GM23338 (cell line): ENCODE results near the gene EFNB2. TPM values are rescaled to one million over a fixed set of nuclear protein-coding genes. Genes with fewer than 3 reads are reported as not detected.

Experiments used
- ATAC-seq: fragments of 200-7000 bp; cut with Tn5 transposase; 3 replicates; pipeline ENCODE4 v1.9.1; 2020
- DNase-seq: peaks from one replicate; pipeline ENCODE4 v3.0.0-alpha.2; 2015; ENCODE audit warnings: low spot score
- H2AFZ ChIP-seq: fragments of 200-600 bp; sonication (generic); 2 replicates; pipeline ENCODE4 v1.8.0; 2016; ENCODE audit warnings: antibody characterized with exemption, mild to moderate bottlenecking, moderate library complexity
- H3F3A ChIP-seq: fragments of 200-600 bp; sonication (generic); replicated peaks from 2 replicates; pipeline ENCODE4 v1.8.0; 2017; ENCODE audit warnings: antibody characterized with exemption, mixed run types, low read depth
- H3K27ac ChIP-seq: fragments of 200-600 bp; sonication (generic); 2 replicates; pipeline ENCODE4 v1.6.1; 2016; ENCODE audit warnings: low read depth
- H3K27me3 ChIP-seq: fragments of 200-600 bp; sonication (generic); 2 replicates; pipeline ENCODE4 v1.8.0; 2016; ENCODE audit warnings: mild to moderate bottlenecking, mixed run types, moderate library complexity; ENCODE audit not compliant: insufficient read depth
- H3K36me3 ChIP-seq: fragments of 200-600 bp; sonication (generic); 2 replicates; pipeline ENCODE4 v1.8.0; 2016; ENCODE audit warnings: mild to moderate bottlenecking; ENCODE audit not compliant: insufficient read depth
- H3K4me1 ChIP-seq: fragments of 200-600 bp; sonication (generic); 2 replicates; pipeline ENCODE4 v1.8.0; 2016; ENCODE audit warnings: mild to moderate bottlenecking, moderate library complexity; ENCODE audit not compliant: insufficient read depth
- H3K4me2 ChIP-seq: fragments of 200-600 bp; sonication (generic); 2 replicates; pipeline ENCODE4 v1.7.1; 2017; ENCODE audit warnings: mixed run types
- H3K4me3 ChIP-seq: fragments of 200-600 bp; sonication (generic); 2 replicates; pipeline ENCODE4 v1.6.1; 2016; ENCODE audit warnings: mixed run types
- H3K79me2 ChIP-seq: fragments of 200-600 bp; sonication (generic); replicated peaks from 2 replicates; pipeline ENCODE4 v1.8.0; 2017; ENCODE audit warnings: mild to moderate bottlenecking; ENCODE audit not compliant: insufficient read depth
- H3K9me2 ChIP-seq: fragments of 200-600 bp; sonication (generic); 2 replicates; pipeline ENCODE4 v1.8.0; 2017; ENCODE audit not compliant: insufficient read depth
- H4K20me1 ChIP-seq: fragments of 200-600 bp; sonication (generic); replicated peaks from 2 replicates; pipeline ENCODE4 v1.8.0; 2017; ENCODE audit warnings: mild to moderate bottlenecking; ENCODE audit not compliant: insufficient read depth
- H3K27ac Mint-ChIP-seq: 2 replicates; pipeline ENCODE4 v1.8.0; 2020; ENCODE audit warnings: inconsistent platforms, mild to moderate bottlenecking, moderate library complexity, mixed read lengths
- H3K27me3 Mint-ChIP-seq: 3 replicates; pipeline ENCODE4 v1.8.0; 2022; ENCODE audit warnings: low read depth, mild to moderate bottlenecking, moderate library complexity, mixed read lengths, inconsistent platforms; ENCODE audit not compliant: insufficient read depth, poor library complexity
- H3K36me3 Mint-ChIP-seq: 3 replicates; pipeline ENCODE4 v1.8.0; 2021; ENCODE audit warnings: low read depth, mild to moderate bottlenecking, inconsistent platforms, moderate library complexity, mixed read lengths
- H3K4me1 Mint-ChIP-seq: 3 replicates; pipeline ENCODE4 v1.8.0; 2020; ENCODE audit warnings: mild to moderate bottlenecking, inconsistent platforms, mixed read lengths
- H3K4me3 Mint-ChIP-seq: 3 replicates; pipeline ENCODE4 v1.8.0; 2021; ENCODE audit warnings: moderate library complexity, mild to moderate bottlenecking, inconsistent platforms, mixed read lengths
- H3K9me3 Mint-ChIP-seq: 3 replicates; pipeline ENCODE4 v1.8.0; 2020; ENCODE audit warnings: moderate library complexity, mild to moderate bottlenecking, inconsistent platforms, mixed read lengths
- CREB1 ChIP-seq: fragments of 250-450 bp; sonication (Bioruptor Pico); IDR thresholded peaks from 2 replicates; pipeline ENCODE4 v1.5.0; 2020; ENCODE audit warnings: low read depth, mild to moderate bottlenecking, moderate library complexity
- CTCF ChIP-seq, 2 experiments: fragments of 200-600 bp in 1 of 2; sonication (generic) in 1 of 2; conservative IDR thresholded peaks; 2 replicates each; pipeline versions ENCODE4 v1.5.1 to v1.6.1; 2016 to 2017; ENCODE audit warnings: antibody characterized with exemption in 2 of 2, low read depth in 2 of 2, mild to moderate bottlenecking in 2 of 2, moderate library complexity in 1 of 2
- ETS1 ChIP-seq: IDR thresholded peaks from 2 replicates; pipeline ENCODE4 v1.6.1; 2016; ENCODE audit warnings: antibody characterized with exemption
- EZH2 ChIP-seq: fragments of 200-600 bp; sonication (generic); IDR thresholded peaks from one replicate; pipeline ENCODE4 v1.8.0; 2017; ENCODE audit warnings: antibody characterized with exemption, mild to moderate bottlenecking, low read depth; ENCODE audit not compliant: unreplicated experiment
- EZH2phosphoT487 ChIP-seq: fragments of 200-600 bp; sonication (generic); IDR thresholded peaks from one replicate; pipeline ENCODE4 v1.8.1; 2018; ENCODE audit warnings: antibody characterized with exemption; ENCODE audit not compliant: unreplicated experiment
- NANOG ChIP-seq: IDR thresholded peaks from 2 replicates; pipeline ENCODE4 v1.6.1; 2016; ENCODE audit warnings: antibody characterized with exemption, borderline replicate concordance
- POLR2AphosphoS5 ChIP-seq: IDR thresholded peaks from 2 replicates; pipeline ENCODE4 v1.6.1; 2016; ENCODE audit warnings: antibody characterized with exemption, low read depth
- STAT1 ChIP-seq: IDR thresholded peaks from one replicate; pipeline ENCODE4 v1.6.1; 2016; ENCODE audit warnings: antibody characterized with exemption; ENCODE audit not compliant: unreplicated experiment
- ZNF331 ChIP-seq: fragments of 250-450 bp; sonication (Bioruptor Pico); IDR thresholded peaks from 2 replicates; pipeline ENCODE4 v1.5.0; 2020; ENCODE audit warnings: low read depth, mild to moderate bottlenecking, moderate library complexity
- ZNF462 ChIP-seq: fragments of 250-450 bp; sonication (Bioruptor Pico); IDR thresholded peaks from 2 replicates; pipeline ENCODE4 v1.5.0; 2020; ENCODE audit warnings: mild to moderate bottlenecking, moderate library complexity
- polyA plus RNA-seq: library from polyadenylated mRNA; unstranded; fragments of >200 nt; fragmentation: Nextera tagmentation; extraction: Ambion mirVana; gene quantifications from 2 replicates; pipeline ENCODE4 v1.2.1, GENCODE V29; 2016
- total RNA-seq: library from RNA; depleted of rRNA; stranded (reverse); fragments of >200 nt; shearing (Covaris generic); gene quantifications from 2 replicates; pipeline ENCODE4 v1.2.3, GENCODE V29; 2014
- TF ChIP-seq, protein P1 (sequence below): IDR thresholded peaks from one replicate; pipeline ENCODE4 v1.6.1; 2018; ENCODE audit warnings: antibody characterized with exemption; ENCODE audit not compliant: unreplicated experiment

The EFNB2 gene
- total and polyA plus RNA-seq, 2 experiments from 2014 or later, result 5.7 to 10.9 TPM

- TF ChIP-seq ZNF462 (CRISPR knock-in tag), result no peak
- TF ChIP-seq NANOG, result no peak
- no peak for TF ChIP-seq ZNF331
- no peak for TF ChIP-seq ETS1
- TF ChIP-seq POLR2AphosphoS5, result no peak
These were observed 72.8 kb downstream of the EFNB2 start (continued) for GRCh38 chr13:106462710-106463109.

- H3K36me3 Mint-ChIP-seq, result no peaks in the 10 kb centered on the region
- H3K4me1 Mint-ChIP-seq, result peaks cover 7% of the 10 kb centered on the region
- H3K36me3 ChIP-seq, result no peaks in the 10 kb centered on the region
- H3K79me2 ChIP-seq, result no peaks in the 10 kb centered on the region
- H3K9me2 ChIP-seq, result 0 out of 2 replicates have a peak, but pooled peaks cover 3% of the 10 kb centered on the region
- DNase-seq (no peak), ATAC-seq (no peak)
- H3K4me2 ChIP-seq, result no peak overlapping the region
- H2AFZ ChIP-seq, result 0 out of 2 replicates have a peak overlapping the region, but pooled peaks have one; percentile 23
- H3K4me3 Mint-ChIP-seq, result no peak overlapping the region
- no peaks in the 10 kb centered on the region for H3K27me3 ChIP-seq
- H3K27ac ChIP-seq, result no peak overlapping the region
- H4K20me1 ChIP-seq, result no peaks in the 10 kb centered on the region
- H3K9me3 Mint-ChIP-seq, result no peaks in the 10 kb centered on the region
- no peak overlapping the region for H3K4me3 ChIP-seq
- no peak overlapping the region for H3K27ac Mint-ChIP-seq
- H3K4me1 ChIP-seq, result no peaks in the 10 kb centered on the region
- H3F3A ChIP-seq, result no peaks in the 10 kb centered on the region
- peaks cover 2% of the 10 kb centered on the region for H3K27me3 Mint-ChIP-seq
- TF ChIP-seq, protein P1, sequence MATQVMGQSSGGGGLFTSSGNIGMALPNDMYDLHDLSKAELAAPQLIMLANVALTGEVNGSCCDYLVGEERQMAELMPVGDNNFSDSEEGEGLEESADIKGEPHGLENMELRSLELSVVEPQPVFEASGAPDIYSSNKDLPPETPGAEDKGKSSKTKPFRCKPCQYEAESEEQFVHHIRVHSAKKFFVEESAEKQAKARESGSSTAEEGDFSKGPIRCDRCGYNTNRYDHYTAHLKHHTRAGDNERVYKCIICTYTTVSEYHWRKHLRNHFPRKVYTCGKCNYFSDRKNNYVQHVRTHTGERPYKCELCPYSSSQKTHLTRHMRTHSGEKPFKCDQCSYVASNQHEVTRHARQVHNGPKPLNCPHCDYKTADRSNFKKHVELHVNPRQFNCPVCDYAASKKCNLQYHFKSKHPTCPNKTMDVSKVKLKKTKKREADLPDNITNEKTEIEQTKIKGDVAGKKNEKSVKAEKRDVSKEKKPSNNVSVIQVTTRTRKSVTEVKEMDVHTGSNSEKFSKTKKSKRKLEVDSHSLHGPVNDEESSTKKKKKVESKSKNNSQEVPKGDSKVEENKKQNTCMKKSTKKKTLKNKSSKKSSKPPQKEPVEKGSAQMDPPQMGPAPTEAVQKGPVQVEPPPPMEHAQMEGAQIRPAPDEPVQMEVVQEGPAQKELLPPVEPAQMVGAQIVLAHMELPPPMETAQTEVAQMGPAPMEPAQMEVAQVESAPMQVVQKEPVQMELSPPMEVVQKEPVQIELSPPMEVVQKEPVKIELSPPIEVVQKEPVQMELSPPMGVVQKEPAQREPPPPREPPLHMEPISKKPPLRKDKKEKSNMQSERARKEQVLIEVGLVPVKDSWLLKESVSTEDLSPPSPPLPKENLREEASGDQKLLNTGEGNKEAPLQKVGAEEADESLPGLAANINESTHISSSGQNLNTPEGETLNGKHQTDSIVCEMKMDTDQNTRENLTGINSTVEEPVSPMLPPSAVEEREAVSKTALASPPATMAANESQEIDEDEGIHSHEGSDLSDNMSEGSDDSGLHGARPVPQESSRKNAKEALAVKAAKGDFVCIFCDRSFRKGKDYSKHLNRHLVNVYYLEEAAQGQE, result no peak
- TF ChIP-seq ETS1 (no peak), ZNF331 (no peak), POLR2AphosphoS5 (no peak), STAT1 (no peak), NANOG (no peak), CREB1 (no peak), EZH2 (no peak), EZH2phosphoT487 (no peak), CTCF (conservative IDR thresholded peaks at IDR 0.05; ENCODE audit: low read depth in 2 of 2) (no peak)
These were observed 79.7 kb downstream of the EFNB2 start for GRCh38 chr13:106455777-106456176.
